ENCODE data around the gene PDE4B.

GRCh38 chr1:66256629-66257572, 464.2 kb downstream of the PDE4B start:
- TF ChIP-seq, protein P1, sequence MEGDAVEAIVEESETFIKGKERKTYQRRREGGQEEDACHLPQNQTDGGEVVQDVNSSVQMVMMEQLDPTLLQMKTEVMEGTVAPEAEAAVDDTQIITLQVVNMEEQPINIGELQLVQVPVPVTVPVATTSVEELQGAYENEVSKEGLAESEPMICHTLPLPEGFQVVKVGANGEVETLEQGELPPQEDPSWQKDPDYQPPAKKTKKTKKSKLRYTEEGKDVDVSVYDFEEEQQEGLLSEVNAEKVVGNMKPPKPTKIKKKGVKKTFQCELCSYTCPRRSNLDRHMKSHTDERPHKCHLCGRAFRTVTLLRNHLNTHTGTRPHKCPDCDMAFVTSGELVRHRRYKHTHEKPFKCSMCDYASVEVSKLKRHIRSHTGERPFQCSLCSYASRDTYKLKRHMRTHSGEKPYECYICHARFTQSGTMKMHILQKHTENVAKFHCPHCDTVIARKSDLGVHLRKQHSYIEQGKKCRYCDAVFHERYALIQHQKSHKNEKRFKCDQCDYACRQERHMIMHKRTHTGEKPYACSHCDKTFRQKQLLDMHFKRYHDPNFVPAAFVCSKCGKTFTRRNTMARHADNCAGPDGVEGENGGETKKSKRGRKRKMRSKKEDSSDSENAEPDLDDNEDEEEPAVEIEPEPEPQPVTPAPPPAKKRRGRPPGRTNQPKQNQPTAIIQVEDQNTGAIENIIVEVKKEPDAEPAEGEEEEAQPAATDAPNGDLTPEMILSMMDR (IDR thresholded peaks at IDR 0.05), result no peak
- no peak for TF ChIP-seq POLR2A (IDR thresholded peaks at IDR 0.05)

Measured in heart left ventricle (tissue), 13 donors.